ENCODE data around the gene KDM3B.

DNA sequence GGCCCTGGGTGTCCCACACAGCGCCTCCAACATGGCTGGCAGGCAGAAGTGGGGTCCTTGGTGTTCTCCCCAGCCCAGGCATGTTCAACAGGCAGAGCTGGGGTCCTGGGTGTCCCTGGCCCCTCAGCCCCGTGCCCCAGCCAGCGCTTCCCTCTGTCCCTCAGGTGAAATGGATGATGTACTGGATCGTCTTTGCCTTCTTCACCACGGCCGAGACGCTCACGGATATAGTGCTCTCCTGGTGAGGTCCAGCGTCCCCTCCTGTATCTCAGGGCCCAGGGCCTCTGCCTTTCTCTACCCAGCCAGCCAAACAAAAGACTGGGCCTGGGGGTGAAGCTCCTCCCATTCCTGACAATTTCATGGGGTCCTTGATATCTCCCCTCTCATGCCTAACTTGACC lies 88.7 kb downstream of the KDM3B start:
- TF ChIP-seq, protein P1, sequence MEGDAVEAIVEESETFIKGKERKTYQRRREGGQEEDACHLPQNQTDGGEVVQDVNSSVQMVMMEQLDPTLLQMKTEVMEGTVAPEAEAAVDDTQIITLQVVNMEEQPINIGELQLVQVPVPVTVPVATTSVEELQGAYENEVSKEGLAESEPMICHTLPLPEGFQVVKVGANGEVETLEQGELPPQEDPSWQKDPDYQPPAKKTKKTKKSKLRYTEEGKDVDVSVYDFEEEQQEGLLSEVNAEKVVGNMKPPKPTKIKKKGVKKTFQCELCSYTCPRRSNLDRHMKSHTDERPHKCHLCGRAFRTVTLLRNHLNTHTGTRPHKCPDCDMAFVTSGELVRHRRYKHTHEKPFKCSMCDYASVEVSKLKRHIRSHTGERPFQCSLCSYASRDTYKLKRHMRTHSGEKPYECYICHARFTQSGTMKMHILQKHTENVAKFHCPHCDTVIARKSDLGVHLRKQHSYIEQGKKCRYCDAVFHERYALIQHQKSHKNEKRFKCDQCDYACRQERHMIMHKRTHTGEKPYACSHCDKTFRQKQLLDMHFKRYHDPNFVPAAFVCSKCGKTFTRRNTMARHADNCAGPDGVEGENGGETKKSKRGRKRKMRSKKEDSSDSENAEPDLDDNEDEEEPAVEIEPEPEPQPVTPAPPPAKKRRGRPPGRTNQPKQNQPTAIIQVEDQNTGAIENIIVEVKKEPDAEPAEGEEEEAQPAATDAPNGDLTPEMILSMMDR (IDR thresholded peaks at IDR 0.05) = no peak
- TF ChIP-seq EP300 (IDR thresholded peaks at IDR 0.05) = no peak

All from ovary (tissue), 3 donors.